ENCODE results near the gene GADL1.

GADL1 gene, protein sequence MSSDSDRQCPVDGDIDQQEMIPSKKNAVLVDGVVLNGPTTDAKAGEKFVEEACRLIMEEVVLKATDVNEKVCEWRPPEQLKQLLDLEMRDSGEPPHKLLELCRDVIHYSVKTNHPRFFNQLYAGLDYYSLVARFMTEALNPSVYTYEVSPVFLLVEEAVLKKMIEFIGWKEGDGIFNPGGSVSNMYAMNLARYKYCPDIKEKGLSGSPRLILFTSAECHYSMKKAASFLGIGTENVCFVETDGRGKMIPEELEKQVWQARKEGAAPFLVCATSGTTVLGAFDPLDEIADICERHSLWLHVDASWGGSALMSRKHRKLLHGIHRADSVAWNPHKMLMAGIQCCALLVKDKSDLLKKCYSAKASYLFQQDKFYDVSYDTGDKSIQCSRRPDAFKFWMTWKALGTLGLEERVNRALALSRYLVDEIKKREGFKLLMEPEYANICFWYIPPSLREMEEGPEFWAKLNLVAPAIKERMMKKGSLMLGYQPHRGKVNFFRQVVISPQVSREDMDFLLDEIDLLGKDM

DNA sequence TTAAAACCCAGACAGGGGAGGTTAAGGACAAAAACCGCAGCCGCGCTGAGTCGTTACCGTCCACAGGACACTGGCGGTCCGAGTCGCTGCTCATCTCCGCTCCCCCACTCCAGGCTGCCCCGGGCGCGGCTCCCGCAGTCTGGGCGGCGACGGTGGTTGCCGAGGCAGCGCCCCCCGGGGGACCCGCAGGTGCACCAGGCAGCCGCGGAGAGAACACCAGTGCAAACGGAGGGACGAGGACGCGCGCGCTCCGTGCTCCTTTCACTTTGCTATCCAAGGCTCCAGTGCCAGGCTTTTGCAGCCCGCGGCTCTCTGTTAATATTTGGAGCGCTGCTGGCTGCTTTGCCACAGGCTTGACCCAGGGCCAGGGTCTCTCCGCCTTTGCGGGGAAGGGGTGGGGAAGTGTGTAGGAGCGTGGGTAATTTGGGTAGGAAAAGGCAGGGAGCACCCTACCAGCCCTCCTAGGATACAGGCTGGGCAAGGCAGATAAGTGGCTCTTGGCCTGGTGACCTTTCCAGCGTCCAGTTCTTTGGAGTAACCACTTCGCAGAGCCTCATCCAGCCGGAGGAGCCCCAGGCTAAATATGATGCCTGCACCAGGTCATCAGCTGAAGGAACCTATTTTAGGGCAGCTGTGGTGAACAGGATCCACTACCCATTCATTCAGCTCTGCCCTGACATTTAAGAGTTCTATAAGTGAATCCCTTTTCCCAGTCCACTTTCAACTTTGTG is at the start of gene GADL1:
TSS of gene GADL1 (minus strand) at position 141 of the 731 bp plus-strand sequence. CDS start at position 94, 47 bp downstream.
- DNase-seq: peak; percentile 32

- no peak for DNase-seq
Measured at GRCh38 chr3:30944124-30944523, 49.7 kb upstream of the GADL1 start.

DNA sequence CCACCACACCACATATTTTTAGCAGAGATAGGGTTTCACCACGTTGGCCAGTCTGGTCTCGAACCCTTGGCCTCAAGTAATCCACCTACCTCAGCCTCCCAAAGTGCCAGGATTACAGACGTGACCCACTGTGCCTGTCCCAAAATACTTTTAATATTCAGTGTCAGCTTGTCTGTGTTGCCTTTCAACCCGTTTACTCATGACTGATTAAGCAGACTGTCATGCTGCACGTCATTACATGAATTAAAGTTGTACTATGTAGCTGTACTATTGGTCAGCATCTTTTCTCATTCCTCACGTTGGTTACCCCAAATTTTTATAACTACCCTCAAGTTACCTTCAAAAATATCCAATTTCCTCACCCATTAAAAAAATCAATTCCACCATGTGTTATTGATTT is 48.7 kb upstream of the GADL1 start:
- DNase-seq: no peak

DNA sequence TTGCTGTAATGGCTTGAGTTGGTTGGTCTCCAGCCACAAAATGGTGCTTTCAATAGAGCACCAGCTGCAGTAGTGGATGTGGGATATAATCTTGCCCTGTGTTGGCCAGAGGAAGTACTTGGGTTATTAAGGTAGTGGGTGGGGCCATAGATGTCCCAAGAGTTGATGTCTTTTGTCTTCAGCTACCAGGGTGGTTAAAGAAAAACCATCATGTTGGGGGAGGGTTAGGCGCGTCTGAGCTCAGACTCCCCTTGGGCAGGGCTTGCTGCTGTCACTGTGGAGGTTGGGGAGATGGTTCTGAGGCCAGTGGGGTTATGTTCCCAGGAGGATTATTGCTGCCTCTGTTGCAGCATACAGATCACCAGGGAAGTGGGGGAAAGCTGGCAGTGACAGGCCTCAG is 46.9 kb upstream of the GADL1 start:
- DNase-seq: peak; percentile 5

DNA sequence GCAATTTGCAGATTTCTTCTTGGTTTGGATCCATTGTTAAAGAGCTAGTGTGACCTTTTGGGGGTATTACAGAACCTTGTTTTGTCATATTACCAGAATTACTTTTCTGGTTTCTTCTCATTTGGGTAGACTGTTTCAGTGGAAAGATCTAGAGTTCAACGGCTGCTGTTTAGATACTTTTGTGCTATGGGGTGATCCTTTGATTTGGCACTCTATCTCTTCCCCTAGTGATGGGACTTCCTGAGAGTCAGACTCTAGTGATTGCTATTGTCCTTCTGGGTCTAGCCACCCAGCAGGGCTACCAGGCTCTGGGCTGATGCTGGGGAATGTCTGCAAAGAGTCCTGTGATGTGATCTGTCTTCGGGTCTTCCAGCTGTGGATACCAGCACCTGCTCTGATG is 46.3 kb upstream of the GADL1 start:
- no peak for DNase-seq

DNA sequence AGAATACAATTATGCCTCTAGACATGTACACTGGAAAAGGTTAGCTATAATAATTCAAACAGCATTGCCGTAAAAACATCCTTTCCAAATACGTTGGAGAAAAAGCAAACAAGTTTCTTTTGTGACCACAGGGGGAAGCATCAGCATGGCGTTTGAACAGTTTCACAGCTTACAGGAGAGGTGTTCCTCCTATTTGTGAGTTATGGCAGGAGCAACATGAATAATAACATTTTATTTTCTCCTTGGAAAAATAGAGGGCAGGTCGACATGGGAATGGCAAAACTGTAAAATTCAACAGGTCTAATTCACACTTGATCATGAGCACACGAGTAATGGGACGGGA is 39.7 kb upstream of the GADL1 start:
- peak; percentile 41 for DNase-seq

GRCh38 chr3:30933478-30934207 is 39.2 kb upstream of the GADL1 start:
- DNase-seq: no peak

GRCh38 chr3:30932513-30933098 is 38.1 kb upstream of the GADL1 start:
- no peak for DNase-seq

DNA sequence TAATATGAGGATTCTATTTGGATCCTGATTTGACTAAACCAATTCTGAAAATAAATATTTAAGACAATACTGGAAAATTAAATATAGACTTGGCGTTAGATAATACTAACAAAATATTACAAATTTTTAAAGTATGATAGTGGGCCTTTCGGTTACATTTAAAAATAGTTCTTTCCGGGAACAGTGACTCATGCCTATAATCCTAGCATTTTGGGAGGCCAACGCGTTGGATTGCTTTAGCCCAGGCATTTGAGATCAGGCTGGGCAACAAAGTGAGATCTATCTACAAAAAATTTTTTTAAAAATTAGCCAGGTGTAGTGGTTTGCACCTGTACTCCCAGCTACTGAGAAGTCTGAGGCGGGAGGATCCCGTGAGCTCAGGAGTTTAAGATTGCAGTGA is 30.3 kb upstream of the GADL1 start:
- DNase-seq: no peak

GRCh38 chr3:30919564-30919963 is 25.1 kb upstream of the GADL1 start:
- no peak for DNase-seq

GRCh38 chr3:30918761-30919160 is 24.3 kb upstream of the GADL1 start:
- no peak for DNase-seq

- no peak for DNase-seq
Measured at GRCh38 chr3:30915782-30916181, 21.3 kb upstream of the GADL1 start.

GRCh38 chr3:30914696-30915095 is 20.2 kb upstream of the GADL1 start:
- DNase-seq: no peak

DNA sequence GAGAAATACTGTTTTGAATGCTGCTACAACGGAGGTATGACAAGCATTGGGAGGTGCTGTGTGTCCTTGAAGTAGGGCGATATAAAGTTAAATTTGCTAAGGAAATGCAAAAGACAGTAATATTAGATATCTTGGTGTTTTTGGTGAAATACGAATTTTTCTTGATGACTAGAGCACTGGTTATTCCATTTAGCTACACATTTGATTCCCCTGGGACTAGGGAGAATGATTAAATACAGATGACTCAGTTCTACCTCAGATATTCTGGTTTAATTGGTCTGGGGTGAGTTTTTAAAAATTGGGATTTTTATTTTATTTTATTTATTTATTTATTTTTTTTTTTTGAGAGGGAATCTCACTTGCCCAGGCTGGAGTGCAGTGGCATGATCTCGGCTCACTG is 18.7 kb upstream of the GADL1 start:
- no peak for DNase-seq

GRCh38 chr3:30912301-30912700 is 17.8 kb upstream of the GADL1 start:
- DNase-seq: no peak

- DNase-seq: no peak
Measured at GRCh38 chr3:30908456-30909037, 14.1 kb upstream of the GADL1 start.

DNA sequence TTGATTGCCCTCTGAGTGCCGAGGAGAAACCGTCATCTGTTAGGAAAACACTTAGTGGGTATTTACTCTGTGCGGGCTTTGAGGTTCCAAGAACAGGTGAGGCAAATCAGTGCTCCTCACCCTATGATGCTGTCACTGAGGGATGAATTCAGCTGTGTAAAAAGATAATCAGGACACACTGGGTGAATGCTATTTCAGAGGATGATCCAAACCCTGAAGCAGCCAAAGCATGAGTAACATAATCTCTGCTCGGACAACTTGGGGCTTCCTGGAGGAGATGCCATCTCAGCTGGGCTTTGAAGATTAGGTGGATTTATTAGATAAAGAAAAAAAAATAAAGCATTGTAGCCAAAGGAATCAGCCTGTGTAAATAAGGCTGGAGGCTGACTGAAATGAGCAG is 10.5 kb upstream of the GADL1 start:
- DNase-seq: no peak

DNA sequence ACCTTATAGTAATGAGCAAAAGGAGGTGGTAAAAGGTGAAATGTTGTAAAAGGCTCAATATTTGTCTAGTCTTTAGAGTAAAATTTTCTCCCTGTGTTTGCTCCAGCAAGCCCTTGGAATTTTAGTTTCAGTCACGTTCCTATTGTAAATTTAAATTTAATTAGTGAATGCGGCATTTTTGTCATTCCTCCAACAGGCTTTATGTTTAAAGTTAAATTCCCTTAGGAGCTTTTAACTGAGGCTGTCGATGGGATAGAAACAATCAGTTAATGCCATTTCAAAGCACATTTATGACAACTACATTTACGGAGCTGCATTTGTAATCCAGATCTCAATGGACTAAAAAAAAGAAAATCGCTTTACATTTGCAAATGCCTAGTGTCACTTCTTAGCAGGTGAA is 868 bp upstream of the GADL1 start:
- DNase-seq: no peak

DNA sequence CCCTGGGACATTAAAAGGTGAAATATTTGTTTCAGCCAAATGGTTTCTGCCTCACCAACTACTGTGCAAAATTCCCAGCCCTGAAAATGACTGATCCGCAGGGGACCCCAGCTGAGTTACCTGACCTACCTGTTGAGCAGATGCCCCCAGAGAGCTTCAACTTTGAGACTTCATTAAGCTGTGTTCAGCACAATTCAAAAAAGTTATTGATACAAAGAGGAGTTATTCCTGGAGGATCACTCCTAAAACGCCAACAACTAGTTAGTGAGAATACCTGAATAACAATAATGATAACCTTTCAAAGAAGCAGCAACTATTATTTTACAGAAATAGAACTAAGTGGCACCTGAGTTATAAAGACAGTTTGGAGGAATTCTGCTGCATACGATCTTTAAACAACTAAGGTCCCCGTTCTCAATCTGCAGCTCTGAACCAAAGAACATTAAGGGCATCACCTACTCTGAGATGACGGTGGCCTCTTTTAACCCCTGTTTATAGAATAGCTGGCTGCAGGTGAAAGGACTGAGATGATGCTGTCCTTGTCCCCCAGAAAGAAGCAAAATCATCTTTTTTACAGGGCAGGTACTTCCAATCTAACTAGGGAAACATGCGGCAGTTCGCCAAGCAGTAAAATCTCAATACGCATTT is 659 bp downstream of the GADL1 start:
- DNase-seq: no peak

GRCh38 chr3:30890907-30891306 is 3.6 kb downstream of the GADL1 start:
- no peak for DNase-seq

DNA sequence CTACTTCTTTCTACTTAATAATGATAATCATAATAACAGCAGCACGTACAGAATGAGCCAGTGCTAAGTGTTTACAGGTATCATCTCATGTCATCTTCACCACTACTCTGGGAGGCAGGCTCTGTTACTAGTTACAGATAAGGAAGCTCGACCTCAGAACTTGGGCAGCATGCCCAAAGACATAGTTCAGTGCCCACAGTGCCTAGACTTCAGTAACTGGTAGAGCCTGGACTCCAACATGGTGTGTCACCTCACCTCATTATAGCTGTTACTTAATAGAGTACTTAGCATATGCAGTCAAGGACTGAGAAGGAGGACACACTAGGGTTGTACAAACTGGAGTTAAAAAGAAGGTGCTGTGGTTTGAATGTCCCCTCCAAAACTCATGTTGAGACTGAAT is 7.6 kb downstream of the GADL1 start:
- peak; percentile 32 for DNase-seq

DNA sequence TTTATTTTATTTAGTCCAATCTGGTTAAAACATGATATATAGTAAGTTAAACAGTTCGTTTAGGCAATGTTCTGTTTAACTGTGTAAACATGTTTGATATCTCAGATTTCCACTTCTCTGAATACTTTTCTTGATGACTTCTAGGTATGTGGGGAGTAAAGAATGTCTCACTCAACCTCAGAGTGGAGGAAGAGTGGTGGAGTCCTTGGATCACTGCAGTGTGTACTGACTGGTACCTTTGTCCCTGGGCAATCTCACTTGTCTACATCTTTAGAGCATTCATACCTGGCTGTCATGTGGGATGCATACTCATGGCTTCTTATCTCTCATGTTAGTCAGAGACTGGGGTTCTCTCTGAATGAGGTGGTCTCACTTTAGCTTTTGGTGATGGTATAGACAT is 15.6 kb downstream of the GADL1 start:
- DNase-seq: no peak
